HG02852 (cell line): ENCODE measurements around the gene MSH3.
"Not testable (repeated sequence)": the region's sequence is repeated elsewhere in the genome, so short reads cannot be mapped to it uniquely, and the experiment has no call there.

Experiments used
- ATAC-seq: cut with Tn5 transposase; IDR thresholded peaks from one replicate; pipeline ENCODE4 v1.9.1; 2021; ENCODE audit warnings: mild to moderate bottlenecking, moderate library complexity; ENCODE audit not compliant: unreplicated experiment

MSH3 gene

GRCh38 chr5:80789319-80790016, 135.0 kb downstream of the MSH3 start:
- ATAC-seq, result not testable (repeated sequence)

- ATAC-seq, result no peak
Measured at GRCh38 chr5:80790698-80791097, 136.2 kb downstream of the MSH3 start.

- no peak for ATAC-seq
Measured at GRCh38 chr5:80793354-80793753, 138.9 kb downstream of the MSH3 start.

GRCh38 chr5:80796846-80797245, 142.4 kb downstream of the MSH3 start:
- ATAC-seq, result no peak

GRCh38 chr5:80797428-80798024, 143.1 kb downstream of the MSH3 start:
- no peak for ATAC-seq

GRCh38 chr5:80798166-80798565, 143.7 kb downstream of the MSH3 start:
- ATAC-seq, result no peak

- no peak for ATAC-seq
Measured at GRCh38 chr5:80798633-80799032, 144.2 kb downstream of the MSH3 start.

GRCh38 chr5:80799041-80799440, 144.6 kb downstream of the MSH3 start:
- no peak for ATAC-seq

GRCh38 chr5:80799573-80799972, 145.1 kb downstream of the MSH3 start:
- ATAC-seq, result no peak

- no peak for ATAC-seq
Measured at GRCh38 chr5:80804332-80804731, 149.9 kb downstream of the MSH3 start.

- no peak for ATAC-seq
Measured at GRCh38 chr5:80805038-80805437, 150.6 kb downstream of the MSH3 start.

GRCh38 chr5:80806929-80807328, 152.5 kb downstream of the MSH3 start:
- ATAC-seq, result no peak

GRCh38 chr5:80809451-80809850, 155.0 kb downstream of the MSH3 start:
- ATAC-seq, result no peak

GRCh38 chr5:80810425-80810824, 156.0 kb downstream of the MSH3 start:
- no peak for ATAC-seq

- no peak for ATAC-seq
Measured at GRCh38 chr5:80816590-80816989, 162.1 kb downstream of the MSH3 start.

GRCh38 chr5:80820685-80821084, 166.2 kb downstream of the MSH3 start:
- no peak for ATAC-seq

GRCh38 chr5:80822640-80823039, 168.2 kb downstream of the MSH3 start:
- ATAC-seq, result no peak

- not testable (repeated sequence) for ATAC-seq
Measured at GRCh38 chr5:80824159-80824558, 169.7 kb downstream of the MSH3 start.

- ATAC-seq, result no peak
Measured at GRCh38 chr5:80825786-80826460, 171.5 kb downstream of the MSH3 start.

GRCh38 chr5:80834710-80835109, 180.3 kb downstream of the MSH3 start:
- no peak for ATAC-seq

GRCh38 chr5:80835128-80835527, 180.7 kb downstream of the MSH3 start:
- ATAC-seq, result no peak

GRCh38 chr5:80837679-80838078, 183.2 kb downstream of the MSH3 start:
- ATAC-seq, result peak; percentile 95
